ENCODE measurements around the gene CTIF.

Gene CTIF

GRCh38 chr18:48828194-48828545 lies 289.3 kb downstream of the CTIF start:
- no peak for DNase-seq

GRCh38 chr18:48828691-48829442 lies 290.0 kb downstream of the CTIF start:
- DNase-seq, result no peak

- DNase-seq, result no peak
Measured at GRCh38 chr18:48829443-48830149, 290.8 kb downstream of the CTIF start.

GRCh38 chr18:48831113-48831759 lies 292.4 kb downstream of the CTIF start:
- DNase-seq, result no peak

- DNase-seq, result no peak
Measured at GRCh38 chr18:48831802-48832201, 293.0 kb downstream of the CTIF start.

- peak; percentile 40 for DNase-seq
Measured at GRCh38 chr18:48832938-48833700, 294.3 kb downstream of the CTIF start.

- DNase-seq, result no peak
Measured at GRCh38 chr18:48833701-48834412, 295.0 kb downstream of the CTIF start.

- DNase-seq, result peak; percentile 47
Measured at GRCh38 chr18:48834413-48835031, 295.7 kb downstream of the CTIF start.

- no peak for DNase-seq
Measured at GRCh38 chr18:48835119-48835518, 296.3 kb downstream of the CTIF start.

- DNase-seq, result no peak
Measured at GRCh38 chr18:48835745-48836170, 296.9 kb downstream of the CTIF start.

- DNase-seq, result no peak
Measured at GRCh38 chr18:48836231-48836805, 297.5 kb downstream of the CTIF start.

GRCh38 chr18:48836806-48837615 lies 298.2 kb downstream of the CTIF start:
- DNase-seq, result no peak

GRCh38 chr18:48837676-48838075 lies 298.8 kb downstream of the CTIF start:
- no peak for DNase-seq

- no peak for DNase-seq
Measured at GRCh38 chr18:48838166-48838775, 299.4 kb downstream of the CTIF start.

GRCh38 chr18:48838921-48839818 lies 300.3 kb downstream of the CTIF start:
- no peak for DNase-seq

GRCh38 chr18:48839819-48840490 lies 301.1 kb downstream of the CTIF start:
- DNase-seq, result no peak

- no peak for DNase-seq
Measured at GRCh38 chr18:48840491-48840877, 301.7 kb downstream of the CTIF start.

- DNase-seq, result no peak
Measured at GRCh38 chr18:48841381-48842258, 302.8 kb downstream of the CTIF start.

All from KG1 (cell line).